ENCODE results near the gene GALNT10. TPM values are rescaled to one million over a fixed set of nuclear protein-coding genes. Genes with fewer than 3 reads are reported as not detected.

The GALNT10 gene
- total and polyA plus RNA-seq, 2 of the 8 experiments (the other 6 are each of a cell fraction or from before 2014, with no cell fraction given): 4.6 to 15.5 TPM

GRCh38 chr5:154179846-154180710, 10.5 kb upstream of the GALNT10 start (continued):
- TF ChIP-seq POLR2A (IDR thresholded peaks at IDR 0.05; ENCODE audit: control extremely low read depth in 1 of 2, low read depth in 2 of 2, low read length in 2 of 2) (no peak), EP300 (IDR thresholded peaks at IDR 0.05; ENCODE audit: borderline replicate concordance in 1 of 2, low read depth in 2 of 2, low read length in 2 of 2) (no peak)
